MM.1S (cell line): Measurements from ENCODE around the gene KDSR.

ENCODE experiments used
- DNase-seq: peaks from one replicate; pipeline ENCODE4 v3.0.0-alpha.2; 2015
- H2AFZ ChIP-seq: fragments of 300-600 bp; sonication (generic); 2 replicates; pipeline ENCODE4 v1.6.0; 2016; ENCODE audit warnings: antibody characterized with exemption, low read length
- H3F3A ChIP-seq: fragments of 300-600 bp; sonication (generic); 2 replicates; pipeline ENCODE4 v1.6.1; 2016; ENCODE audit warnings: mild to moderate bottlenecking, antibody characterized with exemption, low read length, moderate library complexity, mixed read lengths; ENCODE audit not compliant: insufficient read depth
- H3K27ac ChIP-seq: fragments of 300-600 bp; sonication (generic); 2 replicates; pipeline ENCODE4 v1.5.1; 2016; ENCODE audit warnings: mild to moderate bottlenecking, low read length
- H3K27me3 ChIP-seq: fragments of 300-600 bp; sonication (generic); replicated peaks from 2 replicates; pipeline ENCODE4 v1.6.0; 2016; ENCODE audit warnings: low read length; ENCODE audit not compliant: insufficient read depth
- H3K36me3 ChIP-seq: fragments of 300-600 bp; sonication (generic); replicated peaks from 2 replicates; pipeline ENCODE4 v1.6.1; 2016; ENCODE audit warnings: mild to moderate bottlenecking, low read length, mixed read lengths; ENCODE audit not compliant: insufficient read depth
- H3K4me1 ChIP-seq: fragments of 300-600 bp; sonication (generic); 2 replicates; pipeline ENCODE4 v1.6.1; 2016; ENCODE audit warnings: low read length, mixed read lengths
- H3K4me2 ChIP-seq: fragments of 300-600 bp; sonication (generic); 2 replicates; pipeline ENCODE4 v1.6.0; 2016; ENCODE audit warnings: low read depth, low read length
- H3K4me3 ChIP-seq: fragments of 300-600 bp; sonication (generic); 2 replicates; pipeline ENCODE4 v1.5.1; 2016; ENCODE audit warnings: low read length, mixed read lengths
- H3K79me2 ChIP-seq: fragments of 300-600 bp; sonication (generic); 2 replicates; pipeline ENCODE4 v1.6.1; 2016; ENCODE audit warnings: mixed run types, low read length, mixed read lengths
- H3K9ac ChIP-seq: fragments of 300-600 bp; sonication (generic); 2 replicates; pipeline ENCODE4 v1.6.1; 2016; ENCODE audit warnings: low read length, mixed read lengths
- H3K9me2 ChIP-seq: fragments of 300-600 bp; sonication (generic); replicated peaks from 2 replicates; pipeline ENCODE4 v1.6.1; 2016; ENCODE audit warnings: mild to moderate bottlenecking, low read length, mixed read lengths; ENCODE audit not compliant: insufficient read depth
- H3K9me3 ChIP-seq: fragments of 300-600 bp; sonication (generic); replicated peaks from 2 replicates; pipeline ENCODE4 v1.6.1; 2016; ENCODE audit warnings: mild to moderate bottlenecking, low read length, mixed read lengths; ENCODE audit not compliant: insufficient read depth
- H4K20me1 ChIP-seq: fragments of 300-600 bp; sonication (generic); 2 replicates; pipeline ENCODE4 v1.6.1; 2016; ENCODE audit warnings: mild to moderate bottlenecking, low read length, moderate library complexity, mixed read lengths; ENCODE audit not compliant: insufficient read depth
- CTCF ChIP-seq: fragments of 300-600 bp; sonication (generic); IDR thresholded peaks from 2 replicates; pipeline ENCODE4 v1.5.1; 2016; ENCODE audit warnings: antibody characterized with exemption, low read length, mixed read lengths
- EZH2 ChIP-seq: fragments of 300-600 bp; sonication (generic); optimal IDR thresholded peaks from 2 replicates; pipeline ENCODE3; 2017; ENCODE audit warnings: low read depth, mild to moderate bottlenecking, antibody characterized with exemption, low read length, mixed read lengths
- EZH2phosphoT487 ChIP-seq: fragments of 300-600 bp; sonication (generic); IDR thresholded peaks from 2 replicates; pipeline ENCODE4 v1.6.1; 2018; ENCODE audit warnings: antibody characterized with exemption, low read length

The KDSR gene

GRCh38 chr18:63395503-63395902 is 28.5 kb upstream of the KDSR start:
- Histone ChIP-seq H3K36me3 (peaks cover 13% of the 10 kb centered on the region), H3K79me2 (no peaks in the 10 kb centered on the region), H3K9me2 (no peaks in the 10 kb centered on the region), H3K4me1 (no peaks in the 10 kb centered on the region), H3K9ac (no peak overlapping the region), H3K27ac (no peak overlapping the region), H3K4me3 (no peak overlapping the region), H2AFZ (no peak overlapping the region), H3F3A (no peaks in the 10 kb centered on the region), H4K20me1 (no peaks in the 10 kb centered on the region), H3K27me3 (no peaks in the 10 kb centered on the region), H3K9me3 (no peaks in the 10 kb centered on the region), H3K4me2 (no peak overlapping the region)
- no peak for DNase-seq
- TF ChIP-seq EZH2, result no peak
- TF ChIP-seq EZH2phosphoT487, result no peak
- no peak for TF ChIP-seq CTCF

DNA sequence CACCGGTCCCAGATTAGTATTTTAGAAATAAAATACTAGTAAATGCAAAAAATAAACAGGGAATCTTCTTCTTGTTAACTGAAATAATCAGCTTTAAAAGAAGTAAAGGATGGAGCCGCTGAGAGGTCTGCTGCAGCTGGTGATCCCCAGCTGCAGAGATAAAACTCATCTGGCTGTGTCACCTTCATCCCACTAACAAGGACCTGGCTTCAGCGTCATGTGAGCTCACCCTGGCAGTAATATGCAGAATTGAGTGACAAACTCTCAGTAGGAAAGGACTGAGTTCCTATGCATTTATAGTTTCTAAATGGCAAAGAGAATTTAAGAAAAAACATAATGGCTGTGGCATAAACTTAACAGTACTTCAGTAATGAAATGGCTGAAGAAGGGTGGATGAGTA is 27.9 kb upstream of the KDSR start:
- no peaks in the 10 kb centered on the region for H3K4me1 ChIP-seq
- no peaks in the 10 kb centered on the region for H3K9me3 ChIP-seq
- no peaks in the 10 kb centered on the region for H4K20me1 ChIP-seq
- no peak overlapping the region for H2AFZ ChIP-seq
- H3K27ac ChIP-seq, result no peak overlapping the region
- H3K79me2 ChIP-seq, result no peaks in the 10 kb centered on the region
- H3K27me3 ChIP-seq, result no peaks in the 10 kb centered on the region
- no peaks in the 10 kb centered on the region for H3K9me2 ChIP-seq
- H3K9ac ChIP-seq, result no peak overlapping the region
- DNase-seq, result no peak
- H3K36me3 ChIP-seq, result peaks cover 13% of the 10 kb centered on the region
- no peaks in the 10 kb centered on the region for H3F3A ChIP-seq
- no peak for TF ChIP-seq EZH2phosphoT487
- no peak for TF ChIP-seq EZH2
- TF ChIP-seq CTCF, result no peak
- no peak overlapping the region for H3K4me3 ChIP-seq
- H3K4me2 ChIP-seq, result no peak overlapping the region

GRCh38 chr18:63387861-63388260 is 20.9 kb upstream of the KDSR start:
- H3K4me1 ChIP-seq, result no peaks in the 10 kb centered on the region
- H3K36me3 ChIP-seq, result peaks cover 5% of the 10 kb centered on the region
- no peak overlapping the region for H2AFZ ChIP-seq
- H3K27ac ChIP-seq, result no peak overlapping the region
- no peak overlapping the region for H3K9ac ChIP-seq
- H3K4me2 ChIP-seq, result no peak overlapping the region
- no peaks in the 10 kb centered on the region for H3F3A ChIP-seq
- no peak for TF ChIP-seq CTCF
- TF ChIP-seq EZH2, result no peak
- TF ChIP-seq EZH2phosphoT487, result no peak
- H3K9me2 ChIP-seq, result no peaks in the 10 kb centered on the region
- H3K79me2 ChIP-seq, result no peaks in the 10 kb centered on the region
- no peaks in the 10 kb centered on the region for H4K20me1 ChIP-seq
- H3K9me3 ChIP-seq, result no peaks in the 10 kb centered on the region
- no peak for DNase-seq
- H3K4me3 ChIP-seq, result no peak overlapping the region
- no peaks in the 10 kb centered on the region for H3K27me3 ChIP-seq
